Measurements from ENCODE around the gene CXCL3. TPM values are rescaled to one million over a fixed set of nuclear protein-coding genes. Genes with fewer than 3 reads are reported as not detected.

Gene CXCL3
- total RNA-seq, 4 donors from 2014 or later = 1.0 TPM; not detected in 3

DNA sequence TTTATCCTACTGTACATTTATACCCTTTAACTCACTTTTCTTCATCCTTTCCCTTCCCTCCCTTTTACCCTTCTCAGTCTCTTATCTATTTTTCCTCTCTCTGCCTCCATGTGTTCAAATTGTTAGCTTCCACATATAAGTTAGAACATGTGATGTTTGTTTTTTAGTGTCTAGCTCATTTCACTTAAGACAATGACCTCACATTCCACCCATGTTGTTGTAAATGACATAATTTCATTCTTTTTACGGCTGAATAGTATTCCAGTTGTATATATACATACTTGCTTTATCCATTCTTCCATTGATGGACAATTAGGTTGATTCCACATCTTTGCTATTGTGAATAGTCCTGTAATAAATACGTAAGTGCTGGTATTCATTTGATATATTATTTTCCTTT is 7.3 kb upstream of the CXCL3 start:
- no peak for DNase-seq (ENCODE audit: low spot score in 2 of 2)
- Histone ChIP-seq H3K36me3 (no peaks in the 10 kb centered on the region), H3K27ac (no peak overlapping the region), H3K4me1 (no peaks in the 10 kb centered on the region), H3K9me3 (peaks cover 6% of the 10 kb centered on the region), H3K27me3 (no peaks in the 10 kb centered on the region), H3K4me3 (no peak overlapping the region)
- TF ChIP-seq POLR2AphosphoS5 (IDR thresholded peaks at IDR 0.05) = no peak
- no peak for TF ChIP-seq POLR2A (IDR thresholded peaks at IDR 0.05)
- no peak for TF ChIP-seq EP300 (IDR thresholded peaks at IDR 0.05)
- TF ChIP-seq, protein P1, sequence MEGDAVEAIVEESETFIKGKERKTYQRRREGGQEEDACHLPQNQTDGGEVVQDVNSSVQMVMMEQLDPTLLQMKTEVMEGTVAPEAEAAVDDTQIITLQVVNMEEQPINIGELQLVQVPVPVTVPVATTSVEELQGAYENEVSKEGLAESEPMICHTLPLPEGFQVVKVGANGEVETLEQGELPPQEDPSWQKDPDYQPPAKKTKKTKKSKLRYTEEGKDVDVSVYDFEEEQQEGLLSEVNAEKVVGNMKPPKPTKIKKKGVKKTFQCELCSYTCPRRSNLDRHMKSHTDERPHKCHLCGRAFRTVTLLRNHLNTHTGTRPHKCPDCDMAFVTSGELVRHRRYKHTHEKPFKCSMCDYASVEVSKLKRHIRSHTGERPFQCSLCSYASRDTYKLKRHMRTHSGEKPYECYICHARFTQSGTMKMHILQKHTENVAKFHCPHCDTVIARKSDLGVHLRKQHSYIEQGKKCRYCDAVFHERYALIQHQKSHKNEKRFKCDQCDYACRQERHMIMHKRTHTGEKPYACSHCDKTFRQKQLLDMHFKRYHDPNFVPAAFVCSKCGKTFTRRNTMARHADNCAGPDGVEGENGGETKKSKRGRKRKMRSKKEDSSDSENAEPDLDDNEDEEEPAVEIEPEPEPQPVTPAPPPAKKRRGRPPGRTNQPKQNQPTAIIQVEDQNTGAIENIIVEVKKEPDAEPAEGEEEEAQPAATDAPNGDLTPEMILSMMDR (IDR thresholded peaks at IDR 0.05) = no peak
- 90% methylated on average over 2 of the region's 2 CpGs for WGBS

DNA sequence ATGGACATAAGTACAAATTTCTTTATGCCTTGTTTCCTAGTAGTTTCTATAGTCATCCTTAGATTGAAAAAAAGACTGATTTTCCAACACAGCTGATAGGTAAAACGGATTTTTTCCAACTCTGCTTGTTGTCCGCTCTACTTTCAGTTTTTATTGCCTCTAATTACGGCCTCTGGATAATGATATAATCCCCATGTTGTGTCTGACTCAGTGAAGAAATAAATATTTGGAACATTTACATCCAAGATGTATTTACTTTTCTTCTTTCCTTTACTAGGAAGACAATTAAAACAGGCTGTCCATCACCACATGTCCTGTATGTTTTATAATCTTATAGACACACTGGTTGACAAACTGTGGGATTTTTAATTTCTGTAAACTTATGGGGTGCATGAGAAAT is 6.8 kb upstream of the CXCL3 start:
- TF ChIP-seq POLR2A (IDR thresholded peaks at IDR 0.05) = no peak
- TF ChIP-seq EP300 (IDR thresholded peaks at IDR 0.05) = no peak
- TF ChIP-seq POLR2AphosphoS5 (IDR thresholded peaks at IDR 0.05) = no peak
- TF ChIP-seq, protein P1 (IDR thresholded peaks at IDR 0.05) = no peak

DNA sequence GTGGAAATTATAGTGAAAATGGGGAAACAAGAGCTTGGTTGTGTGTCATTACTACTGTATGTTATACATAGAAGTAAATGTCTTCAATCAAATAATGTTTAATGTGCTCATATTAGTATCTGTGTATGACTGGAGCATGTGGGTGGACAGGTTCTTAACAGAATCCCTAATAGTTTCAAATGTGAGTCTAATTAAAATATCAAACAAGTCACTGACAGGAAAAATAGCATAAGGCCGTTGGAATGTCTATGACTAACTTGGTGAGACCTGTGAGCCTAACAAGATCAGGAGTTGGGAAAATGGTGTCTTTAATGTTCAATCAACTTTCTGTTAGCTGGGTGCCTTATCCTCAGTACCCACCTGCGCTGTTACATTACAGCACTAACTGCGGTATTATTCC is 6.2 kb upstream of the CXCL3 start:
- Histone ChIP-seq H3K4me3 (no peak overlapping the region), H3K4me1 (no peaks in the 10 kb centered on the region), H3K9me3 (peaks cover 6% of the 10 kb centered on the region), H3K36me3 (no peaks in the 10 kb centered on the region), H3K27ac (no peak overlapping the region), H3K27me3 (no peaks in the 10 kb centered on the region)
- WGBS = 74% methylated on average over 3 of the region's 3 CpGs
- DNase-seq (ENCODE audit: low spot score in 2 of 2) = no peak
- TF ChIP-seq POLR2AphosphoS5 (IDR thresholded peaks at IDR 0.05) = no peak
- no peak for TF ChIP-seq EP300 (IDR thresholded peaks at IDR 0.05)
- TF ChIP-seq, protein P1 (IDR thresholded peaks at IDR 0.05) = no peak
- TF ChIP-seq POLR2A (IDR thresholded peaks at IDR 0.05) = no peak

More for the DNA sequence above, 6.8 kb upstream of the CXCL3 start:
- H3K9me3 ChIP-seq = peaks cover 6% of the 10 kb centered on the region
- no peaks in the 10 kb centered on the region for H3K36me3 ChIP-seq
- no peak overlapping the region for H3K4me3 ChIP-seq
- no peak for DNase-seq (ENCODE audit: low spot score in 2 of 2)
- H3K4me1 ChIP-seq = no peaks in the 10 kb centered on the region
- 60% methylated on average over 3 of the region's 3 CpGs for WGBS
- H3K27me3 ChIP-seq = no peaks in the 10 kb centered on the region
- H3K27ac ChIP-seq = no peak overlapping the region

DNA sequence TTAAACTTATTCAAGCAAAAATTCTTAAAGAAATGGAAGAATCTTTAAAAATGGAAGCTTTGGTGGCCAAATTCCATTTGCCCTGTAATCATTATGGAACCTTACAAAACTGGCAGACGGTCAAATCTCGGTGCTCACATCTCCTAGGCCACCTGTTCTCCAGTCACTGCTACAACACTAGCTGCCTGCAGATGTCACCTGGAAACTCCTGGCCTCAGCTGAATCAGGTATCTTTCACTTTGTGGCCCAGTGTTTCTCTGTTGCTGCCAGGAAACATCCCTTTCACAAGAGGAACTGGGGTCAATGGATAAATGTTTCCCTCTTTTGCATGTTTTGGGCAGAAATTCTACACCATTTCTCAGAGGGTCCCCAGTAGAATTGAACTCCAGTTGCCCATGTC is 4.2 kb upstream of the CXCL3 start:
- Histone ChIP-seq H3K27me3 (no peaks in the 10 kb centered on the region), H3K9me3 (peaks cover 6% of the 10 kb centered on the region), H3K4me3 (no peak overlapping the region), H3K36me3 (no peaks in the 10 kb centered on the region), H3K27ac (no peak overlapping the region), H3K4me1 (peaks cover 13% of the 10 kb centered on the region)
- 64% methylated on average over 2 of the region's 2 CpGs for WGBS
- TF ChIP-seq EP300 (IDR thresholded peaks at IDR 0.05) (no peak), POLR2AphosphoS5 (IDR thresholded peaks at IDR 0.05) (no peak), POLR2A (IDR thresholded peaks at IDR 0.05) (no peak)
- TF ChIP-seq, protein P1 (IDR thresholded peaks at IDR 0.05) = no peak
- DNase-seq (ENCODE audit: low spot score in 2 of 2) = no peak

DNA sequence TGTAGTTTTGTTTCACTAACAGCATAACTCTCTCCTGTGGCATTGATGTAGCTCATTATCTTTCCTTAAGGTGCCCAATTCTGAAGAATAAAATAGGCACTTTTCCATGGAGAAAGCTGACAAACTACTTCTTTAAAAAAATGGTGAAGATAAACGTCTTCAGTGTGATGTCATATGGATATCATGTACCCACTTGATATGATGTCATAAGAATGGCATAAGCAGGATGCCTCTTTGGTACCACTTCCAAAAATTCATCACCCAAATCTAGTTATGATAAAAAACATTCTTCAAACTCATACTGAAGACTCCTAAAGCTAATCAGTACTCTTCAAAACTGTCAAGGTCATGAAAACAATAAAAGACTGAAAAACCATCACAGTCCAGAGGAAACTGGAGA is 2.9 kb upstream of the CXCL3 start:
- 23% methylated on average over 1 of the region's 1 CpG for WGBS

More for the DNA sequence above, 2.9 kb upstream of the CXCL3 start:
- Histone ChIP-seq H3K4me3 (no peak overlapping the region), H3K36me3 (no peaks in the 10 kb centered on the region), H3K27me3 (no peaks in the 10 kb centered on the region), H3K27ac (no peak overlapping the region), H3K4me1 (peaks cover 14% of the 10 kb centered on the region), H3K9me3 (no peaks in the 10 kb centered on the region)
- no peak for DNase-seq (ENCODE audit: low spot score in 2 of 2)
- TF ChIP-seq EP300 (IDR thresholded peaks at IDR 0.05) (no peak), POLR2AphosphoS5 (IDR thresholded peaks at IDR 0.05) (no peak), POLR2A (IDR thresholded peaks at IDR 0.05) (no peak)
- TF ChIP-seq, protein P1 (IDR thresholded peaks at IDR 0.05) = no peak
